Trophoblast cell (in vitro differentiated cells and primary cell): Measurements from ENCODE around the gene RAB11FIP5.

Experiments
- DNase-seq, 2 donors: peaks; one replicate each; pipeline ENCODE4 v3.0.0-alpha.2; 2016
- H2AFZ ChIP-seq: 2 replicates; pipeline ENCODE4 v1.6.1; 2013; ENCODE audit warnings: low read length, moderate library complexity, mild to moderate bottlenecking; ENCODE audit not compliant: insufficient read depth, poor library complexity
- H2AK5ac ChIP-seq: 2 replicates; pipeline ENCODE4 v1.6.1; 2013; ENCODE audit warnings: mild to moderate bottlenecking, low read length
- H2BK120ac ChIP-seq: 2 replicates; pipeline ENCODE4 v1.6.1; 2013; ENCODE audit warnings: low read length, mild to moderate bottlenecking, moderate library complexity; ENCODE audit not compliant: insufficient read depth, poor library complexity
- H2BK12ac ChIP-seq: 2 replicates; pipeline ENCODE4 v1.6.1; 2013; ENCODE audit warnings: mild to moderate bottlenecking, low read length, moderate library complexity
- H2BK5ac ChIP-seq: 2 replicates; pipeline ENCODE4 v1.6.1; 2013; ENCODE audit warnings: low read length, low read depth, moderate library complexity, mild to moderate bottlenecking; ENCODE audit not compliant: poor library complexity
- H3K14ac ChIP-seq: 2 replicates; pipeline ENCODE4 v1.6.1; 2013; ENCODE audit warnings: mild to moderate bottlenecking, low read length
- H3K18ac ChIP-seq: 2 replicates; pipeline ENCODE4 v1.6.1; 2013; ENCODE audit warnings: mild to moderate bottlenecking, low read length
- H3K23ac ChIP-seq: 2 replicates; pipeline ENCODE4 v1.6.1; 2013; ENCODE audit warnings: low read length
- H3K27ac ChIP-seq: 2 replicates; pipeline ENCODE4 v1.5.1; 2013; ENCODE audit warnings: low read depth, mild to moderate bottlenecking, inconsistent platforms, low read length, moderate library complexity
- H3K27me3 ChIP-seq: 2 replicates; pipeline ENCODE4 v1.6.1; 2013; ENCODE audit warnings: inconsistent platforms, mild to moderate bottlenecking, low read length, moderate library complexity; ENCODE audit not compliant: insufficient read depth
- H3K36me3 ChIP-seq, 2 experiments: 1 replicate in 1 of 2; 2 replicates in 1 of 2; pipeline ENCODE4 v1.6.1; 2013; ENCODE audit warnings: low read length in 2 of 2, mild to moderate bottlenecking in 2 of 2, moderate library complexity in 1 of 2; ENCODE audit not compliant: insufficient read depth in 2 of 2, control insufficient read depth in 1 of 2
- H3K4ac ChIP-seq: 2 replicates; pipeline ENCODE4 v1.6.1; 2013; ENCODE audit warnings: low read depth, mild to moderate bottlenecking, low read length, moderate library complexity
- H3K4me1 ChIP-seq, 2 experiments: 1 replicate in 1 of 2; 2 replicates in 1 of 2; pipeline ENCODE4 v1.6.1; 2013; ENCODE audit warnings: low read length in 2 of 2, mild to moderate bottlenecking in 2 of 2, moderate library complexity in 1 of 2; ENCODE audit not compliant: insufficient read depth in 2 of 2, control insufficient read depth in 1 of 2
- H3K4me2 ChIP-seq: 2 replicates; pipeline ENCODE4 v1.6.1; 2013; ENCODE audit warnings: inconsistent platforms, mild to moderate bottlenecking, low read length, moderate library complexity
- H3K4me3 ChIP-seq: 2 replicates; pipeline ENCODE4 v1.5.1; 2013; ENCODE audit warnings: mild to moderate bottlenecking, low read depth, low read length, inconsistent platforms
- H3K79me1 ChIP-seq: one replicate; pipeline ENCODE4 v1.6.1; 2013; ENCODE audit warnings: low read length
- H3K79me2 ChIP-seq: 2 replicates; pipeline ENCODE4 v1.6.1; 2013; ENCODE audit warnings: low read length, mild to moderate bottlenecking; ENCODE audit not compliant: control insufficient read depth, insufficient read depth, poor library complexity
- H3K9ac ChIP-seq: 2 replicates; pipeline ENCODE4 v1.6.1; 2013; ENCODE audit warnings: mild to moderate bottlenecking, low read length
- H3K9me3 ChIP-seq: 2 replicates; pipeline ENCODE4 v1.6.1; 2013; ENCODE audit warnings: low read depth, mild to moderate bottlenecking, control low read depth, inconsistent platforms, low read length; ENCODE audit not compliant: insufficient read depth
- H4K12ac ChIP-seq: 2 replicates; pipeline ENCODE4 v1.6.1; 2013; ENCODE audit warnings: low read depth, mild to moderate bottlenecking, low read length, moderate library complexity
- H4K8ac ChIP-seq: 2 replicates; pipeline ENCODE4 v1.6.1; 2013; ENCODE audit warnings: low read depth, mild to moderate bottlenecking, low read length, moderate library complexity
- H4K91ac ChIP-seq: one replicate; pipeline ENCODE4 v1.6.1; 2013; ENCODE audit warnings: low read depth, mild to moderate bottlenecking, low read length, moderate library complexity
- WGBS: extraction: QIAGEN DNeasy Blood & Tissue Kit; methylation state at CpG from one replicate; pipeline ENCODE4 v1.1.7; 2013; ENCODE audit warnings: missing lambda C conversion rate; ENCODE audit not compliant: insufficient read length, insufficient coverage; ENCODE audit errors: extremely low coverage; 5-methylcytosine and 5-hydroxymethylcytosine counted together

RAB11FIP5 gene

GRCh38 chr2:73112026-73112912 is 479 bp downstream of the RAB11FIP5 start:
- H4K8ac ChIP-seq = peak overlapping the region; percentile 20
- H3K4me1 ChIP-seq = peaks cover 0 to 17% of the 10 kb centered on the region in 2 experiments
- no peak overlapping the region for H2AK5ac ChIP-seq
- peak overlapping the region; percentile 54 for H3K9ac ChIP-seq
- H3K18ac ChIP-seq = peak overlapping the region; percentile 75
- peaks cover 7% of the 10 kb centered on the region for H3K79me2 ChIP-seq
- H2BK5ac ChIP-seq = no peak overlapping the region
- H4K91ac ChIP-seq = peak overlapping the region; percentile 40
- H2BK120ac ChIP-seq = peak overlapping the region; percentile 68
- H3K4ac ChIP-seq = peak overlapping the region; percentile 17
- no CpG with 5 or more reads among the region's 88 CpGs for WGBS
- no peaks in the 10 kb centered on the region for H3K27me3 ChIP-seq
- peak overlapping the region; percentile 39 for H4K12ac ChIP-seq
- DNase-seq = peak; percentile 45 to 69
- no peak overlapping the region for H3K23ac ChIP-seq
- no peaks in the 10 kb centered on the region for H3K36me3 ChIP-seq
- peak overlapping the region; percentile 84 for H2AFZ ChIP-seq
- H2BK12ac ChIP-seq = peak overlapping the region; percentile 47
- peak overlapping the region; percentile 76 for H3K4me3 ChIP-seq
- no peaks in the 10 kb centered on the region for H3K9me3 ChIP-seq
- H3K79me1 ChIP-seq = peaks cover 7% of the 10 kb centered on the region
- H3K14ac ChIP-seq = peak overlapping the region; percentile 90
- H3K4me2 ChIP-seq = peak overlapping the region; percentile 58
- peak overlapping the region; percentile 12 for H3K27ac ChIP-seq

GRCh38 chr2:73111073-73112025 is 1.4 kb downstream of the RAB11FIP5 start:
- H2AK5ac ChIP-seq = no peak overlapping the region
- peaks cover 0 to 17% of the 10 kb centered on the region in 2 experiments for H3K4me1 ChIP-seq
- H3K79me2 ChIP-seq = peaks cover 7% of the 10 kb centered on the region
- no peak overlapping the region for H2BK5ac ChIP-seq
- H3K18ac ChIP-seq = no peak overlapping the region
- no peak overlapping the region for H3K23ac ChIP-seq
- H3K36me3 ChIP-seq = no peaks in the 10 kb centered on the region
- H3K4me2 ChIP-seq = peak overlapping the region; percentile 58
- H3K14ac ChIP-seq = no peak overlapping the region
- no CpG with 5 or more reads among the region's 16 CpGs for WGBS
- H3K4me3 ChIP-seq = peak overlapping the region; percentile 76
- H3K79me1 ChIP-seq = peaks cover 9% of the 10 kb centered on the region
- DNase-seq = peak; percentile 19 to 50
- no peak overlapping the region for H4K8ac ChIP-seq
- no peak overlapping the region for H2BK12ac ChIP-seq
- no peak overlapping the region for H3K4ac ChIP-seq
- H3K27ac ChIP-seq = no peak overlapping the region
- no peak overlapping the region for H3K9ac ChIP-seq
- H3K27me3 ChIP-seq = no peaks in the 10 kb centered on the region
- no peak overlapping the region for H4K12ac ChIP-seq
- no peak overlapping the region for H4K91ac ChIP-seq
- no peaks in the 10 kb centered on the region for H3K9me3 ChIP-seq
- no peak overlapping the region for H2AFZ ChIP-seq
- H2BK120ac ChIP-seq = no peak overlapping the region

GRCh38 chr2:73110168-73111072 is 2.3 kb downstream of the RAB11FIP5 start:
- Histone ChIP-seq H3K9me3 (no peaks in the 10 kb centered on the region), H4K8ac (no peak overlapping the region), H3K4me3 (no peak overlapping the region), H4K12ac (no peak overlapping the region), H3K18ac (no peak overlapping the region), H4K91ac (no peak overlapping the region), H2AK5ac (no peak overlapping the region), H2BK120ac (no peak overlapping the region), H3K27me3 (no peaks in the 10 kb centered on the region), H2AFZ (no peak overlapping the region), H2BK12ac (no peak overlapping the region), H3K4me1 (peaks cover 0 to 21% of the 10 kb centered on the region in 2 experiments), H2BK5ac (no peak overlapping the region), H3K27ac (no peak overlapping the region), H3K9ac (no peak overlapping the region), H3K14ac (no peak overlapping the region), H3K23ac (no peak overlapping the region), H3K36me3 (peaks cover 2% of the 10 kb centered on the region in 2 experiments), H3K4ac (no peak overlapping the region), H3K79me1 (peaks cover 12% of the 10 kb centered on the region), H3K4me2 (peak overlapping the region; percentile 58), H3K79me2 (peaks cover 9% of the 10 kb centered on the region)
- DNase-seq = no peak
- no CpG with 5 or more reads among the region's 4 CpGs for WGBS
